Effector memory CD4-positive, alpha-beta T cell (primary cell): ENCODE measurements around the gene ZNF654.

Experiments used
- DNase-seq, 3 donors: peaks; one replicate each; pipeline ENCODE4 v3.0.0-alpha.2; 2020
- H3K27ac ChIP-seq: 2 replicates; pipeline ENCODE4 v1.7.0; 2013; ENCODE audit warnings: mild to moderate bottlenecking, low read length, moderate library complexity; ENCODE audit not compliant: insufficient read depth, poor library complexity, severe bottlenecking
- H3K27me3 ChIP-seq: replicated peaks from 2 replicates; pipeline ENCODE4 v1.7.0; 2013; ENCODE audit warnings: mild to moderate bottlenecking, low read length; ENCODE audit not compliant: insufficient read depth, control insufficient read depth, poor library complexity, severe bottlenecking
- H3K36me3 ChIP-seq: 2 replicates; pipeline ENCODE4 v1.7.0; 2013; ENCODE audit warnings: mild to moderate bottlenecking, low read length, moderate library complexity; ENCODE audit not compliant: control insufficient read depth, insufficient read depth
- H3K4me1 ChIP-seq: 2 replicates; pipeline ENCODE4 v1.7.0; 2013; ENCODE audit warnings: low read length, mild to moderate bottlenecking; ENCODE audit not compliant: control insufficient read depth, insufficient read depth, poor library complexity, severe bottlenecking
- H3K4me3 ChIP-seq: 2 replicates; pipeline ENCODE4 v1.7.0; 2013; ENCODE audit warnings: low read length, low read depth, mild to moderate bottlenecking; ENCODE audit not compliant: insufficient read depth, poor library complexity, severe bottlenecking
- H3K9me3 ChIP-seq: 2 replicates; pipeline ENCODE4 v1.7.0; 2013; ENCODE audit warnings: mild to moderate bottlenecking, low read length, moderate library complexity; ENCODE audit not compliant: control insufficient read depth

Gene ZNF654

DNA sequence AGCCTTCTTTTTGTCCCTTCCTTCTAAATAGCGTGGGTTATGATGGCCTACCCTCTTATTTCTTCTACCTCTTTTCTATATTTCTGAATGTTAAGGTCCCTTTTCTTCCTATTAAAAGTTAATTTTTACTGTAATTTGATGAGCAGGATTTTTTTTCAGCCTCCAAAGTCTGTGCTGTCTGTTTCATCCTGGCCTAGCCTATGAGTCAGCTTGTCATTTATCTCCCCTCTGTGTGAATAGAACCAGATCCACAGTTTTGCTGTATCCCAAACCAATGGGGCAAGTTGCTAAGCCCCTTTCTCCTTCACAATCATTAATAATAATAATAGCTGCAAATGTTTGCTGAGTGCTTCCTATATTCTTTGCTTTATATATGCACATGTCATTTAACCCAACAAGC, 72.6 kb downstream of the ZNF654 start:
- Histone ChIP-seq H3K36me3 (peaks cover 20% of the 10 kb centered on the region), H3K4me1 (no peaks in the 10 kb centered on the region), H3K9me3 (no peaks in the 10 kb centered on the region), H3K27me3 (no peaks in the 10 kb centered on the region), H3K4me3 (no peak overlapping the region), H3K27ac (no peak overlapping the region)
- no peak for DNase-seq

DNA sequence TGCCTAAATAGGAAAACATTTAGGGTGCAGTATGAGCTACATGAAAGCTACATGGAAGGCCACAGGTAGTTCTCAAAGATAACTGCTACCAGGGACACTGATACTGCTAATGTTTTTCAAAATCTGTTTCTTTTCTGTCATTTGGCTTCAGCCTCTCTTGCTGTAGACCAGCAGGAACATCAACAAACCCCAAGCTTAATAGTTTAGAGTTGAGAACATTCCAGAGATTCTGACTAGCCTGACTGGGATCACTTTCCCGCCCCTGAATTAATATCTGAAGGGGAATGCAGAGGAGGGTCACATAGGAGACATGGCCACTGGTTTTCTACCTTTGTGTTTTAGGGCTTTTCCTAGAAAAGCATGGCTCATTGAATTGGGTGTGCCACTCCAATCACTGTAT, 73.8 kb downstream of the ZNF654 start:
- H3K9me3 ChIP-seq = no peaks in the 10 kb centered on the region
- no peak overlapping the region for H3K4me3 ChIP-seq
- no peak for DNase-seq
- peaks cover 22% of the 10 kb centered on the region for H3K36me3 ChIP-seq
- no peaks in the 10 kb centered on the region for H3K4me1 ChIP-seq
- H3K27me3 ChIP-seq = no peaks in the 10 kb centered on the region
- no peak overlapping the region for H3K27ac ChIP-seq

DNA sequence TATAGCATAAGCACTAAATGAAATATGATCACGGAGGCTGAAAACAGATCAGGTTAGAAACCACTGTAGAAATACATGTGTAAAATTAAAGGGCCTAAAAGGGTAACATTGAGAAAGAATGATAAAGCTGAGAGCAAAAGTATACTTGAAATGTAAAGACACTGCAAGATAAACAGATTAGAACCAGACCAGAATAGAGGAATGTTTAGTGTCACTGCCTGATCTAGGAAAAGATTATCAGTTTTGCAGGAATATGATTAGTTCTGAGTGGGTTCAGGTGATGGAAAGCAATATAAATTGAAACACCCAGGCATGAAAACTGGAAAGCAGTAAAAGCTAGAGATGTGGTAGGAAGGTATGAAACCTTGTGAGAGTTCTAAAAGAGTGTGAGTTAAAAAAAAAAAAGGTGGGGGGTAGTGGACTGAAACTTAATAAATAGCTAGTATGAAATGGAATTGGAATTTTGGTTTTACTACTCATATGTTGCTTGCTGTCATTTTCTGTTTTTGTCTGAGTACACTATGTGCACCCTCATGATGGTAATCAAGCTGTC, 74.7 kb downstream of the ZNF654 start:
- peaks cover 22% of the 10 kb centered on the region for H3K36me3 ChIP-seq
- H3K27me3 ChIP-seq = no peaks in the 10 kb centered on the region
- no peak overlapping the region for H3K4me3 ChIP-seq
- H3K27ac ChIP-seq = no peak overlapping the region
- DNase-seq = no peak
- H3K4me1 ChIP-seq = no peaks in the 10 kb centered on the region
- no peaks in the 10 kb centered on the region for H3K9me3 ChIP-seq

DNA sequence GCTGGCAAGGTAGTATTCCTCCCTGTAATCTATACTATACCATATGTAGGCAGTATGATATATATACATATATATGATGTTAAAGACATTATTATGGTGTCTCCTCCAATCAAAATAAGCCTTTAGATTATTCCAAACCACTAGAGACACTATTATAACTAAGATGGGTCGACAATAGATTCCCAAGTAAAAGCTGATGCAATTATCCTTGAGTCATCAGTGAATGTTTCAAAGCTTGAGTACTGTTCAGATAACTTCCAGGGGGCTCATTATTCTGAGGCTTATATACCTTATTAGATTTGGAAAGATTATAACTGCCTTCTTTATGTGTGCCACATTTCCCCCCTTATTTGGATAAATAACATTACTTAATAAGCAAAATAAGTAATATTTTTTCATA, 78.8 kb downstream of the ZNF654 start:
- H3K27me3 ChIP-seq = no peaks in the 10 kb centered on the region
- no peak for DNase-seq
- H3K4me3 ChIP-seq = no peak overlapping the region
- no peak overlapping the region for H3K27ac ChIP-seq
- H3K9me3 ChIP-seq = no peaks in the 10 kb centered on the region
- peaks cover 17% of the 10 kb centered on the region for H3K36me3 ChIP-seq
- H3K4me1 ChIP-seq = no peaks in the 10 kb centered on the region

DNA sequence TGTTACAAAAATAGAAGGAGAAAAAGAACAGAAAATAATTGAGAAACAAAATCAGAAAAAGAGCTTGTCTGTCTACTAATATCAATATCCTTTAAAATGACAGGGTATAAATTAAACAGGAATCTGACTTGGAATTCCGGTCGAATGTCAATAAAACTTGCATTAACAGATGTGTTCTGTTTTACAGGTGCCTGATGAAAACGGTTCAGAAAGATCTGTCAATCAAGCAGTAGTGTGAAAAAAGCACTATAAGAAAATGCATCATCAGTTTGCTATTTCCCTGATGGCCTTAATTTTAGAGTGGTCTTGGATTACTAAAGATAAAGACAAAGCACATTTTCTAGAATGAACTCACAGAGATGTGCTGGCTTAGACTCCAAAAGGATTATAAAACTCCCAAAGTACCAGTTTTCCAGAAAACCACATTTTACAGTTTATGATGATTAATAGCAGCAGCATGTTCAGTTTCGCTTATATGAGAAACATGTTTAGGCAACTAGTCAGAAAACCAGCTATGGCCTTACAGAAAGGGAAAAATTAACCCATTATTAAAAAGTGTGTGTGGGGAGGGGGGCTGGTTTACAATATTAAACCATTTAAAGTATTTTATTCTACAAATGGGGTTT, 82.5 kb downstream of the ZNF654 start:
- DNase-seq = no peak

DNA sequence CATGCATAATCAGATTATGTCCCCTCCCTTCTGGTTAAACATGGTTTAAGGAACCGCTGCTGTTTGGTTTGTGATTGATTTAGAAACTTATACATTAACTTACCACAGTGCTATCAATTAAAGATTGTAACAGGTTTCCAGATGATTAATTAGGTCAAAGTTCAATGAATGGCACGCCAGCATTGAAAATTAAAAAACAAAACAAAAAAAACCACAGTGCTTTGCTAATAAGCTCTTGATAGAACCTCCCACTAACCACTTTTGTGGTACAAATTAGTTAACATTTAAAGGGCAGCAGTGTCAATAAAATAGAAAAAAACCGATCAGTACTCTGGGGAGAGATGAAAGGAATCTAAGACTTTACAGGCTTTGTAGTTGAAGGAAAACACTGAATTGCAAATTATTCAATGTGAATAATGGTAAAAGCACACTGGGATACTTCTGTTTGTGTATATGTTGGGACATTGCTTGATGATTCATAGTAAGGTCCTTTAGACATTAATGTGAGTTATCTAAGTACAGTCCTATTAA, 83.1 kb downstream of the ZNF654 start:
- Histone ChIP-seq H3K27me3 (no peaks in the 10 kb centered on the region), H3K36me3 (peaks cover 9% of the 10 kb centered on the region), H3K4me3 (no peak overlapping the region), H3K27ac (no peak overlapping the region), H3K9me3 (no peaks in the 10 kb centered on the region), H3K4me1 (no peaks in the 10 kb centered on the region)
- DNase-seq = no peak

More for the DNA sequence above, 82.5 kb downstream of the ZNF654 start:
- Histone ChIP-seq H3K27me3 (no peaks in the 10 kb centered on the region), H3K4me1 (no peaks in the 10 kb centered on the region), H3K27ac (no peak overlapping the region), H3K4me3 (no peak overlapping the region), H3K36me3 (peaks cover 12% of the 10 kb centered on the region), H3K9me3 (no peaks in the 10 kb centered on the region)

DNA sequence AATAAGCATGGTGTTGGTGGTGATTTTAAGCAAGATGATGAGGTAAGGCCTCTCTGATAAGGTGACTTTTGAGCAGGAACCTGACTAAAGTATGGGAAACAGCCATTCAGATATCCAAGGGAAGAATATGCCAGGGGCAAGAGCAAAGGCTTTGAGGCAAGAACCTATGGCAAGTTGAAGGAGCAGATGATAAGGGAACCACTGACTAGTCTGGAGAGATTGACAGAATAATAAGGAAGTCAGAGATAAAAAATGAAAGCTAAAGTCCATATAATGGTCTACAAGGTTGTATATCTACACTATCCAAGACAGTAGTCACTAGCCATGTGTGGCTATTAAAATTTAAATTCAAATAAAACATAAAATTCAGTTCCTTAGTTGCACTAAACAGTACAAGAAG, 88.2 kb downstream of the ZNF654 start:
- H3K27me3 ChIP-seq = no peaks in the 10 kb centered on the region

DNA sequence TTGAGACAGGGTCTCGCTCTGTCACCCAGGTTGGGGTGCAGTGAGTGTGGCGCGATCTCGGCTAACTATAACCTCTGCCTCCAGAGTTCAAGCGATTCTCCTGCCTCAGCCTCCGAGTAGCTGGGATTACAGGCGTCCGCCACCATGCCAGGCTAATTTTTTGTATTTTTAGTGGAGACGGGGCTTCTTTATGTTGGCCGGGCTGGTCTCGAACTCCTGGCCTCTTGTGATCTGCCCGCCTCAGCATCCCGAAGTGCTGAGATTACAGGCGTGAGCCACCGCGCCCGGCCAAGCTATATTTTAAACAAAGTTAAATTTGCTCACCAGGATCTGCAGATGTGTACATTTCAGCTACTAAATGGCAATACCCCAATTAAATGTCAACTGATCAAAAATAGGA, 89.6 kb downstream of the ZNF654 start:
- H3K27ac ChIP-seq = no peak overlapping the region
- no peaks in the 10 kb centered on the region for H3K36me3 ChIP-seq
- peak overlapping the region; percentile 98 for H3K4me3 ChIP-seq
- no peaks in the 10 kb centered on the region for H3K27me3 ChIP-seq
- peaks cover 4% of the 10 kb centered on the region for H3K4me1 ChIP-seq
- DNase-seq = no peak
- no peaks in the 10 kb centered on the region for H3K9me3 ChIP-seq

More for the DNA sequence above, 88.2 kb downstream of the ZNF654 start:
- no peaks in the 10 kb centered on the region for H3K9me3 ChIP-seq
- peaks cover 4% of the 10 kb centered on the region for H3K4me1 ChIP-seq
- DNase-seq = no peak
- H3K36me3 ChIP-seq = no peaks in the 10 kb centered on the region
- H3K27ac ChIP-seq = no peak overlapping the region
- H3K4me3 ChIP-seq = no peak overlapping the region

DNA sequence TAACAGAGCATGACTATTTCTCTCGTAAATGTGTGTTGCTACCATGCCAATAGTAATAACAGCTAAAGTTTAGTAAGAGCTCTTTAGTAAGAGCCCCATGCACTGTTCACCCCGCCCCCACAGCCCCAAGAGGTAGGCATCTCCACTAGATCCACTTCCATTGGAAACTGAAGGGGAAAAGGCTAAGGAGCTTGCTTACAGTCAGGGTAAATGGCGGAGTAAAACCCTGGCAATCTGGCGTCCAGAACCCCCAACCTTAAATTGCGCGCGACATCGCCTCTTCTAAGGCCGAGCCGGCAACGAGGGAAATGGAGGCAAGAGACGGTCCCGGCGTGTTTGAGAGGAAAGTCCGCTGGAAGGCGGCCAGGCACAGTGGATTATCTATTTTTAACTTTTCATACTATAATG, 90.0 kb downstream of the ZNF654 start:
- peaks cover 4% of the 10 kb centered on the region for H3K4me1 ChIP-seq
- no peaks in the 10 kb centered on the region for H3K9me3 ChIP-seq
- H3K4me3 ChIP-seq = peak overlapping the region; percentile 98
- H3K36me3 ChIP-seq = no peaks in the 10 kb centered on the region
- DNase-seq = no peak
- H3K27ac ChIP-seq = peak overlapping the region; percentile 90
- H3K27me3 ChIP-seq = no peaks in the 10 kb centered on the region

DNA sequence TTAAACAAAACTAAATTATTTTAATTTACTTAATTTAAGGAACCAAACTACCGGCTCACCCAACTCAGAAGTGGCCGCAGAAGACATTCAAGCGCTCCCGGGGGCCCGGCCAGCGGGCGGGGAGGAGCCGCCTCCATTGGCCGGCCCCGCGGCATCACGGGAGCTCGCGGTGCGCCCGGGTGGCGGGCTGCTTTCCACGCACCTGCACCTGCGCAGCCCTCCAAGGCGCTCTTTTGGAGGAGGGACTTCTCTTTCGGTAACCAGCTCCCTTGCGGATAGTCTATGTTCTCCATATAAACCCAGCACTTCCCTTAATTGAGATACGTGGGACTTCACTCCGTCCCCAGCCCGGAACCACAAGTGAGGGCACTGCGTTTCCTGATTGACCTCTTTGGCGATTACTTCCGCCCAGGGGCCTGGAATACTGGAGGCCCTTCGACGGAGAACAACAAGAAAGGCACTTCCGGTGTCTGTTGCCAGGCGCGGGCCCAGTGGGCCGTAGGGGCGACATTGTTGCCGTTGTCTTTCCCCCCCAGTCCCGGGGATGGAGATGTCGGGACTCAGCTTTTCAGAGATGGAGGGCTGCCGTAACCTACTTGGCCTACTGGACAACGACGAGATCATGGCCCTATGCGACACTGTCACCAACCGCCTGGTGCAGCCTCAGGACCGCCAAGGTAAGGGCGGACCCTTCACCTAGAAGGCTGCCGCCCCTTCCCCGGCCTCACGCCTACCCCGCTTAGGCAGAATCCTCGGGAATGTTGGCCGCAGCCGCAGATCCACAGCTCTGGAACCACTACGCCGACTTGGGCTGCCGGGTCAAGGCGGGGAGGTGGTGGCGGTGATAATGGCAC, 90.7 kb downstream of the ZNF654 start, which contains the start of gene C3orf38:
C3orf38 (plus strand) TSS at position 451 of the 854 bp plus-strand sequence; CDS start at position 545, 94 bp downstream.
- Histone ChIP-seq H3K27ac (peak within 1 kb of the TSS; percentile 90), H3K4me3 (peak within 1 kb of the TSS; percentile 98), H3K36me3 (peaks cover 5% of the 10 kb centered on the region), H3K27me3 (no peaks in the 10 kb centered on the region), H3K4me1 (peaks cover 4% of the 10 kb centered on the region), H3K9me3 (no peaks in the 10 kb centered on the region)
- DNase-seq = peak; percentile 62 to 73 (median 72)
